Lower leg skin (tissue), 4 donors: ENCODE results near the gene TMEM147. TPM values are rescaled to one million over a fixed set of nuclear protein-coding genes. Genes with fewer than 3 reads are reported as not detected.

Experiments used
- DNase-seq, 2 donors: peaks; one replicate each; pipeline ENCODE4 v3.0.0-alpha.2; 2019; ENCODE audit warnings: low spot score in 2 of 2
- H3K4me3 ChIP-seq: fragments of 200-600 bp; sonication (generic); 2 replicates; pipeline ENCODE4 v1.5.1; 2017; ENCODE audit warnings: mild to moderate bottlenecking, low read depth; ENCODE audit not compliant: poor library complexity, severe bottlenecking
- POLR2A ChIP-seq, 2 donors: fragments of 450-650 bp; IDR thresholded peaks; one replicate each; pipeline ENCODE4 v1.6.1; 2016 to 2017; ENCODE audit warnings: antibody characterized with exemption in 2 of 2, mild to moderate bottlenecking in 1 of 2, moderate library complexity in 1 of 2
- WGBS, 2 donors: methylation state at CpG; one replicate each; pipeline ENCODE4 v1.1.5; 2018; 5-methylcytosine and 5-hydroxymethylcytosine counted together
- intact Hi-C: fragments of 100-400 bp; cut with DNase I; formaldehyde crosslinking; loops from one replicate; pipeline ENCODE4 v1.15.0; 2023; ENCODE audit warnings: low total_unique reads
- total RNA-seq, 4 donors: library from RNA; depleted of rRNA; stranded (reverse); fragments of >200 nt; gene quantifications; one replicate each; pipeline ENCODE4 v1.1.0, GENCODE V29; 2016
- TF ChIP-seq, protein P1 (sequence below), 3 donors: fragments of 450-650 bp; IDR thresholded peaks; one replicate each; pipeline ENCODE4 v1.5.1; 2016; ENCODE audit warnings: antibody characterized with exemption in 3 of 3, mild to moderate bottlenecking in 3 of 3, moderate library complexity in 2 of 3

TMEM147 gene
- total RNA-seq, 4 donors from 2014 or later: 102 to 158 (median 130) TPM

- DNase-seq: no peak
- 88 to 91% methylated on average over 23 of the region's 23 CpGs for WGBS, 2 donors
- TF ChIP-seq POLR2A (IDR thresholded peaks at IDR 0.05): no peak
- TF ChIP-seq, protein P1, sequence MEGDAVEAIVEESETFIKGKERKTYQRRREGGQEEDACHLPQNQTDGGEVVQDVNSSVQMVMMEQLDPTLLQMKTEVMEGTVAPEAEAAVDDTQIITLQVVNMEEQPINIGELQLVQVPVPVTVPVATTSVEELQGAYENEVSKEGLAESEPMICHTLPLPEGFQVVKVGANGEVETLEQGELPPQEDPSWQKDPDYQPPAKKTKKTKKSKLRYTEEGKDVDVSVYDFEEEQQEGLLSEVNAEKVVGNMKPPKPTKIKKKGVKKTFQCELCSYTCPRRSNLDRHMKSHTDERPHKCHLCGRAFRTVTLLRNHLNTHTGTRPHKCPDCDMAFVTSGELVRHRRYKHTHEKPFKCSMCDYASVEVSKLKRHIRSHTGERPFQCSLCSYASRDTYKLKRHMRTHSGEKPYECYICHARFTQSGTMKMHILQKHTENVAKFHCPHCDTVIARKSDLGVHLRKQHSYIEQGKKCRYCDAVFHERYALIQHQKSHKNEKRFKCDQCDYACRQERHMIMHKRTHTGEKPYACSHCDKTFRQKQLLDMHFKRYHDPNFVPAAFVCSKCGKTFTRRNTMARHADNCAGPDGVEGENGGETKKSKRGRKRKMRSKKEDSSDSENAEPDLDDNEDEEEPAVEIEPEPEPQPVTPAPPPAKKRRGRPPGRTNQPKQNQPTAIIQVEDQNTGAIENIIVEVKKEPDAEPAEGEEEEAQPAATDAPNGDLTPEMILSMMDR (IDR thresholded peaks at IDR 0.05): no peak
- no peak overlapping the region for H3K4me3 ChIP-seq
- intact Hi-C loops: loop anchor here (5.0 kb wide), 1 partner anchor 502 kb away; no protein-coding TSS in a partner anchor
Measured at GRCh38 chr19:35559781-35560180, 14.4 kb downstream of the TMEM147 start.

GRCh38 chr19:35560271-35560670 lies 14.8 kb downstream of the TMEM147 start:
- H3K4me3 ChIP-seq: no peak overlapping the region
- TF ChIP-seq POLR2A (IDR thresholded peaks at IDR 0.05): no peak
- TF ChIP-seq, protein P1 (IDR thresholded peaks at IDR 0.05): no peak
- intact Hi-C loops: loop anchor here (5.0 kb wide), 1 partner anchor 503 kb away; no protein-coding TSS in a partner anchor
- 87 to 92% methylated on average over 18 of the region's 18 CpGs for WGBS, 2 donors
- DNase-seq: no peak

DNA sequence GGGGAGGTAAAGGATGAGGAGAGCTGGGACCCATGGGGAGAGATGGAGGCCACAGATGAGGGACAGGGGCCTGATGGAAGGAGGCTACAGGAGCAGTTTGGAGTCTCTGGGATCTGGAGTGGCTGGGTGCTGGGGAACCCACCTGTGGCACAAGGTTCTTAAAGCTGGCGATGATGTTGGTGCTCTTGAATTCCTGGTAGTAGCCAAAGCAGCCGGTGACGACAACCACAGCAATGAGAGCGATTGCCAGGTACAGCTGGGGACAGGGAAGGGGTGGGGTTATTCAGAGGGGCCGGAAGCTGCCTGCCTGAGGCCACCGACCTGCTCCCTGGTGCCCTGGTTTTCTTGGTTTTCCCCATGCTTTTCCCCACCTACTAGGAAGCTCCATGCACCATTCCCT lies 15.3 kb downstream of the TMEM147 start:
- WGBS, 2 donors: 62 to 66% methylated on average over 6 of the region's 6 CpGs

DNA sequence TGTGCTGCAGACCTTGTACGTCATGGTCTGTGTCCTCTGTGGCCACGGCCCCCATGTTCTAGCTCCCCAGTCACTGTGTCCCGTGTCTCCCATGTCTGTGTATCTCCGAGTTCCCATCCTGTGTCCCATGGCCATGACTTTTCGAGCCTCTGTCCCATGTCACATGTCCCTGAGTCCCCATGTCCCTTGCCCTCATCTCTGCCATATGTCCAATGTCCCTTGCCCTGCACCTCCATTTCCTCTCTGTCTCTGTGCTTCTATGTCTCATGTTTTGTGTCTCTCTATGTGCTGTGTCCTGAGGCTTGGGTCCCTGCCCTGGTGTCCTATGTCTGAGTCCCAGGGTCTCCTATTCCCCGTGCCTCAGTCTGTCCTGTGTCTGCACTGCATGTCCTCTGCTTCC lies 16.0 kb downstream of the TMEM147 start:
- 83 to 87% methylated on average over 6 of the region's 6 CpGs for WGBS, 2 donors
- intact Hi-C loops: loop anchor here (5.0 kb wide), 1 partner anchor 504 kb away; no protein-coding TSS in a partner anchor
- DNase-seq: no peak
- TF ChIP-seq POLR2A (IDR thresholded peaks at IDR 0.05): no peak
- TF ChIP-seq, protein P1 (IDR thresholded peaks at IDR 0.05): no peak
- H3K4me3 ChIP-seq: no peak overlapping the region

More for the DNA sequence above, 15.3 kb downstream of the TMEM147 start:
- DNase-seq: no peak
- no peak overlapping the region for H3K4me3 ChIP-seq
- TF ChIP-seq POLR2A (IDR thresholded peaks at IDR 0.05): no peak
- TF ChIP-seq, protein P1 (IDR thresholded peaks at IDR 0.05): no peak
- intact Hi-C loops: loop anchor here (5.0 kb wide), 1 partner anchor 503 kb away; no protein-coding TSS in a partner anchor

- no peak overlapping the region for H3K4me3 ChIP-seq
- no peak for TF ChIP-seq POLR2A (IDR thresholded peaks at IDR 0.05)
- TF ChIP-seq, protein P1 (IDR thresholded peaks at IDR 0.05): no peak
- no peak for DNase-seq
- intact Hi-C loops: loop anchor here (5.0 kb wide), 1 partner anchor 505 kb away; no protein-coding TSS in a partner anchor
- 66 to 70% methylated on average over 14 to 17 of the region's 17 CpGs for WGBS, 2 donors
Measured at GRCh38 chr19:35562336-35562735, 16.9 kb downstream of the TMEM147 start.

DNA sequence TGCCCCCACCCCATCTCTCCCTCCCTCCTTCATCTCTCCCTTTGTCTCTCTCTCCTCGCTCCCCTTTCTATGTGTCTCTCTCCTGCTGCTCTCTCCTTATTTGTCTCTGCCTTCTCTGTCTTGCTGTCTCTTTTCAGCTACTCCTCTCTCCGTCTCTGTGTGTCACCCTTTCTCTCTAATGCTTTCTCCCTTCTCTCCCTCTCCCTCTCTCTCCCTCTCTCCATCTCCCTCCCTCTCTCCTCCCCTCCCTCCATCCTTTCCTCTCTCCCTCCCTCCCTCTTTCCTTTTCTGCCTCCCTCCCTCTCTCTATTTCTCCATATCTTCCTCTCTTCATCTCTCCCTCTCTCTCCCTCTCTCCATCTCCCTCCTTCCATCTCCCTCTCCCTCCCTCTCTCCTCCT lies 17.4 kb downstream of the TMEM147 start:
- WGBS, 2 donors: 54 to 65% methylated on average over 2 of the region's 2 CpGs
- TF ChIP-seq POLR2A (IDR thresholded peaks at IDR 0.05): no peak
- TF ChIP-seq, protein P1 (IDR thresholded peaks at IDR 0.05): no peak
- H3K4me3 ChIP-seq: no peak overlapping the region
- DNase-seq: no peak
- intact Hi-C loops: loop anchor here (5.0 kb wide), 1 partner anchor 505 kb away; no protein-coding TSS in a partner anchor
